CD4-positive, alpha-beta T cell (primary cell): Measurements from ENCODE around the gene PLEKHA8. TPM values are rescaled to one million over a fixed set of nuclear protein-coding genes. Genes with fewer than 3 reads are reported as not detected.

Experiments
- ATAC-seq: fragments of 200-7000 bp; cut with Tn5 transposase; one replicate; pipeline ENCODE4 v1.10.0; 2022; ENCODE audit warnings: mild to moderate bottlenecking; ENCODE audit not compliant: poor library complexity
- CTCF ChIA-PET: fragments of 350-600 bp; sonication (Branson Sonifier 250); formaldehyde crosslinking; loops from one replicate; lab custom pipeline; 2021; ENCODE audit warnings: antibody characterized with exemption, inconsistent platforms; lab: Charles Lee
- POLR2A ChIA-PET: fragments of 350-600 bp; sonication (Branson Sonifier 250); formaldehyde crosslinking; loops from one replicate; lab custom pipeline; 2021; ENCODE audit warnings: antibody characterized with exemption, inconsistent platforms; lab: Charles Lee
- DNase-seq, 14 experiments: peaks; one replicate each; pipeline ENCODE4 v3.0.0-alpha.2; 2013 to 2020; ENCODE audit warnings: mixed read lengths in 2 of 14
- H3K27ac ChIP-seq, 2 donors: one replicate each; pipeline versions ENCODE4 v1.5.1 to v1.7.0; 2013; ENCODE audit warnings: low read length in 2 of 2, low read depth in 1 of 2, mild to moderate bottlenecking in 1 of 2
- H3K27me3 ChIP-seq, 2 experiments: 1 replicate in 1 of 2; 2 replicates in 1 of 2; pipeline versions ENCODE4 v1.6.1 to v1.7.0; 2013; ENCODE audit warnings: low read length in 2 of 2, control low read depth in 1 of 2, mild to moderate bottlenecking in 1 of 2, moderate library complexity in 1 of 2; ENCODE audit not compliant: insufficient read depth in 2 of 2, control insufficient read depth in 1 of 2
- H3K36me3 ChIP-seq: one replicate; pipeline ENCODE4 v1.6.1; 2013; ENCODE audit warnings: low read length, control low read depth; ENCODE audit not compliant: insufficient read depth
- H3K4me1 ChIP-seq: one replicate; pipeline ENCODE4 v1.6.1; 2013; ENCODE audit warnings: low read length, control low read depth; ENCODE audit not compliant: insufficient read depth
- H3K4me3 ChIP-seq: one replicate; pipeline ENCODE4 v1.5.1; 2013; ENCODE audit warnings: mild to moderate bottlenecking, low read length, moderate library complexity
- H3K9me3 ChIP-seq, 2 experiments: 1 replicate in 1 of 2; 2 replicates in 1 of 2; pipeline versions ENCODE4 v1.6.1 to v1.7.0; 2013; ENCODE audit warnings: low read length in 2 of 2, mild to moderate bottlenecking in 2 of 2, control low read depth in 1 of 2, moderate library complexity in 1 of 2; ENCODE audit not compliant: control insufficient read depth in 1 of 2, insufficient read depth in 1 of 2
- H3K27ac Mint-ChIP-seq: one replicate; pipeline ENCODE4 v1.8.0; 2020; ENCODE audit warnings: mixed read lengths
- H3K27me3 Mint-ChIP-seq: one replicate; pipeline ENCODE4 v1.8.0; 2021; ENCODE audit warnings: mixed read lengths
- H3K36me3 Mint-ChIP-seq: one replicate; pipeline ENCODE4 v1.8.0; 2021; ENCODE audit warnings: low read depth, mixed read lengths
- H3K4me1 Mint-ChIP-seq: one replicate; pipeline ENCODE4 v1.8.0; 2021; ENCODE audit warnings: low read depth, mixed read lengths
- H3K4me3 Mint-ChIP-seq: one replicate; pipeline ENCODE4 v1.8.0; 2020; ENCODE audit warnings: mild to moderate bottlenecking, mixed read lengths
- H3K9me3 Mint-ChIP-seq: one replicate; pipeline ENCODE4 v1.8.0; 2020; ENCODE audit warnings: mixed read lengths
- intact Hi-C, 2 experiments: fragments of 100-400 bp; cut with DNase I in 1 of 2; cut with micrococcal nuclease in 1 of 2; formaldehyde crosslinking; loops; one replicate each; pipeline versions ENCODE4 v1.15.1 to v1.9.0; 2023 to 2025; cut with DNase I, micrococcal nuclease
- total RNA-seq, 174 experiments: library from RNA in 2 of 174; stranded (reverse) in 2 of 174; gene quantifications; one replicate each; pipeline ENCODE4 v1.2.3 and lab custom pipeline; 2021 to 2026
- TF ChIP-seq, protein P1 (sequence below): fragments of 200-600 bp; IDR thresholded peaks from one replicate; pipeline ENCODE4 v1.8.0; 2022; ENCODE audit warnings: antibody characterized with exemption, mild to moderate bottlenecking

Gene PLEKHA8
- total RNA-seq, 2 experiments from 2014 or later: 7.0 to 7.4 TPM

DNA sequence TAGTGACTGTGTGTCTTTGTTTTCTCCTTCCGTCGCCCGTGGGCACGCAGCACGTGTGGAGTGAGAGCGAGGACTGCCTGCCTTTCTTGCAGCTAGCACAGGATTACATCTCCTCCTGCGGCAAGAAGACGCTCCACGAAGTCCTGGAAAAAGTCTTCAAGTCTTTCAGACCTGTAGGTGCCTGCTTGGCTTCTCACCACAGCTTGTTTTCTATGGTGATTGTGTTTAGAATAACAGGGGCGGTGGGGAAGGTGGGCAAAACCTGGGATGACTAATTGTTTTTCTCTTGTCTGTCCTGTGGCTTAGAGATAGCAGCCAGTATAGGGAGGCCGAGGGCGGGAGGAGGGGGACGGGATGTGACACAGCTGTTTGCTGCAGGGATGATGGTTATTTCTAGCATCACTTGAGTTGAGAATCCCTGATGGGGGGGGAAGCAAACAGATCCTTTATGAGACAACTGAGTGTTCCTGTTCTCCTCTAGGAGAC, 118.0 kb downstream of the PLEKHA8 start:
- intact Hi-C loops: no loop called here
- TF ChIP-seq, protein P1, sequence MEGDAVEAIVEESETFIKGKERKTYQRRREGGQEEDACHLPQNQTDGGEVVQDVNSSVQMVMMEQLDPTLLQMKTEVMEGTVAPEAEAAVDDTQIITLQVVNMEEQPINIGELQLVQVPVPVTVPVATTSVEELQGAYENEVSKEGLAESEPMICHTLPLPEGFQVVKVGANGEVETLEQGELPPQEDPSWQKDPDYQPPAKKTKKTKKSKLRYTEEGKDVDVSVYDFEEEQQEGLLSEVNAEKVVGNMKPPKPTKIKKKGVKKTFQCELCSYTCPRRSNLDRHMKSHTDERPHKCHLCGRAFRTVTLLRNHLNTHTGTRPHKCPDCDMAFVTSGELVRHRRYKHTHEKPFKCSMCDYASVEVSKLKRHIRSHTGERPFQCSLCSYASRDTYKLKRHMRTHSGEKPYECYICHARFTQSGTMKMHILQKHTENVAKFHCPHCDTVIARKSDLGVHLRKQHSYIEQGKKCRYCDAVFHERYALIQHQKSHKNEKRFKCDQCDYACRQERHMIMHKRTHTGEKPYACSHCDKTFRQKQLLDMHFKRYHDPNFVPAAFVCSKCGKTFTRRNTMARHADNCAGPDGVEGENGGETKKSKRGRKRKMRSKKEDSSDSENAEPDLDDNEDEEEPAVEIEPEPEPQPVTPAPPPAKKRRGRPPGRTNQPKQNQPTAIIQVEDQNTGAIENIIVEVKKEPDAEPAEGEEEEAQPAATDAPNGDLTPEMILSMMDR: no peak
- no peak overlapping the region for H3K4me3 Mint-ChIP-seq
- no peaks in the 10 kb centered on the region for H3K9me3 ChIP-seq
- DNase-seq (peak in 3 of 14 experiments; percentile 24 to 39 (median 25)), ATAC-seq (no peak)
- H3K27ac ChIP-seq: no peak overlapping the region
- no peaks in the 10 kb centered on the region for H3K9me3 Mint-ChIP-seq
- H3K4me1 ChIP-seq: peaks cover 15% of the 10 kb centered on the region
- H3K27ac Mint-ChIP-seq: no peak overlapping the region
- no peaks in the 10 kb centered on the region for H3K36me3 ChIP-seq
- no peaks in the 10 kb centered on the region for H3K27me3 Mint-ChIP-seq
- ChIA-PET POLR2A (interaction anchor here (0.6 kb wide), 1 partner anchor 12 kb away, joined by 3 read pairs; no protein-coding TSS in a partner anchor), CTCF (no interaction called here)
- no peaks in the 10 kb centered on the region for H3K27me3 ChIP-seq
- peaks cover 8% of the 10 kb centered on the region for H3K4me1 Mint-ChIP-seq
- H3K36me3 Mint-ChIP-seq: no peaks in the 10 kb centered on the region
- H3K4me3 ChIP-seq: no peak overlapping the region

DNA sequence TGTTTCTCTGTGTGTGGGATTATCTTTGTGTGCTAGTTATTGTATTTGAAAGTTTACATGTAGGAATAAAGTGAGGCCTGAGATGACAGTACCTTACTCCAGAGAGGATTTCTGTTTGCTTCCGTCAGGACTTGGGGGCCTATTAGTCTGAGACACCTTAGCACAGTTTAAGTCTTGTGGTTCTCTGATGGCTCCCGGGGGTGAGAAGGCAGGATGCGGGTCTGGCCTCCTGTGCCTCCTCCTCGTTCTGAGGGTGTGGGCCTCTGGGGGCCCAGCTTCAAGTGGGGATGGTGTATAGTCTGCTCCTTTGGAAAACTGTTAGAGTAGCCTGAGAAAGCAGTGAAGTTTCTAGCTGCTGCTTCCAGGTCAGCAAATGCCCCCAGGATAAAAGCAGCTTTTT, 119.0 kb downstream of the PLEKHA8 start:
- Histone ChIP-seq H3K27me3 (no peaks in the 10 kb centered on the region), H3K4me3 (no peak overlapping the region), H3K9me3 (no peaks in the 10 kb centered on the region), H3K36me3 (no peaks in the 10 kb centered on the region), H3K4me1 (peaks cover 15% of the 10 kb centered on the region), H3K27ac (no peak overlapping the region)
- TF ChIP-seq, protein P1: no peak
- H3K36me3 Mint-ChIP-seq: no peaks in the 10 kb centered on the region
- no peak overlapping the region for H3K4me3 Mint-ChIP-seq
- no peak for ATAC-seq
- ChIA-PET CTCF (no interaction called here), POLR2A (no interaction called here)
- H3K4me1 Mint-ChIP-seq: peaks cover 8% of the 10 kb centered on the region
- DNase-seq: no peak
- intact Hi-C loops: no loop called here
- H3K9me3 Mint-ChIP-seq: no peaks in the 10 kb centered on the region
- no peaks in the 10 kb centered on the region for H3K27me3 Mint-ChIP-seq
- no peak overlapping the region for H3K27ac Mint-ChIP-seq

DNA sequence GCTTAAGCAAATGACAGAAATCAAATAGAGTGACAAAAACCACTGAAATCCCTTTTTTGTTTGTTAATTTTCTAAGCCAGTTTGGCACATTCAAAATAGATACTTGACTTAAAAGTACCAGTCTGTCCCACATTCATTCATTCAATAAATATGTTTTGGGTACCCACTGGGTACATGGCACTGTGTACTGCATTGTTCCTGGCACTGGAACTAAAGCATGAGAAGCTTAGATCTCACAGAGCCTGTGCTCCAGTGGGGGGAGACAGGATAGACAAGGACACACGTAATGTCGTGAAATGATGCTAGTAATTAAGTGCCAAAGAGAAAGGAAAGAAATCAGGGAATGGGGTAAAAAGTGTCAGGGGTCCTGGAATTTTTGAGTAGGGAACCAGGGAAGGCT, 119.6 kb downstream of the PLEKHA8 start:
- intact Hi-C loops: no loop called here
- Histone ChIP-seq H3K36me3 (peaks cover 4% of the 10 kb centered on the region), H3K27ac (no peak overlapping the region), H3K27me3 (no peaks in the 10 kb centered on the region), H3K9me3 (no peaks in the 10 kb centered on the region), H3K4me3 (no peak overlapping the region), H3K4me1 (peaks cover 15% of the 10 kb centered on the region)
- Mint-ChIP-seq H3K27ac (no peak overlapping the region), H3K4me1 (peaks cover 8% of the 10 kb centered on the region), H3K27me3 (no peaks in the 10 kb centered on the region), H3K4me3 (no peak overlapping the region), H3K36me3 (no peaks in the 10 kb centered on the region), H3K9me3 (no peaks in the 10 kb centered on the region)
- ATAC-seq (no peak), DNase-seq (no peak)
- ChIA-PET CTCF (no interaction called here), POLR2A (no interaction called here)
- TF ChIP-seq, protein P1: no peak
